ENCODE measurements around the gene SLC8B1.

SLC8B1 gene

DNA sequence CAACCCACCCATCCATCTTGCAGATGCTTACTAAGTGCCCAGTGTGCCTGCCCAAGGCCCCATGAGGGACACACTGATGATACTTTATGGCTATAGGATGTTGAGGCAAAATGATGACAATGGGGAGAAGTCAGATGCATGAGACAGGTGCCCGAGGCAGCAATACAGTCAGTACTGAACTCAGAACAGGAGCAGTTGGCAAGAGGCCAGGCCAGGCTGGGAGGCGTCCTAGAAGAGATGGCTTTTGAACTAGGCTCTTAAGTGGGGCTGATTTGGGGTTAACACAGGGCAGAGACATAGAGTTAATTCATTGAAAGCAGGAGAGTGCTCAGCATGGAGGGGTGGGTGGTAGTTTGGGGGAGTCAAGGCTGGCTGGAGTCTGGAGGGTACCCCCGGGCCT, 39.1 kb upstream of the SLC8B1 start:
- Mint-ChIP-seq H3K4me3 (no peak overlapping the region), H3K27ac (no peak overlapping the region), H3K9me3 (no peaks in the 10 kb centered on the region), H3K27me3 (ENCODE audit: low read depth, poor library complexity) (no peaks in the 10 kb centered on the region), H3K4me1 (no peaks in the 10 kb centered on the region), H3K36me3 (ENCODE audit: low read depth) (peaks cover 39% of the 10 kb centered on the region)
- no peak for DNase-seq
- TF ChIP-seq CTCF (IDR thresholded peaks at IDR 0.05): no peak

DNA sequence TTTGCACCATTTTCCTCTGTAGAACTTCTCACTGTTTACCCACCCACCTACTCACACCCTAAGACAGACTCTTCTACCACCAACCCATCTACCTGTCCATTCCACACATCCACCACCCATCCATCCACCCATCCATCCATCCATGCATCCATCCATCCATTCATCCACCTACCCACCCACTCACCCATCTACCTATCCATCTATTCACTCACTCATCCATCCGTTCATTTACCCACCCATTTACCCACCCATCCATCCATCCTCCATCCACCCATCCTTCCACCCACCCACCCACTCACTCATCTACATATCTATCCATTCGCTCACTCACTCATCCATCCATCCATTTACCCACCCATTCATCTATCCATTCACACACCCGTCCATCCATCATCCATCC, 38.5 kb upstream of the SLC8B1 start:
- peaks cover 39% of the 10 kb centered on the region for H3K36me3 Mint-ChIP-seq (ENCODE audit: low read depth)
- H3K4me3 Mint-ChIP-seq: no peak overlapping the region
- no peak overlapping the region for H3K27ac Mint-ChIP-seq
- no peak for TF ChIP-seq CTCF (IDR thresholded peaks at IDR 0.05)
- DNase-seq: no peak
- H3K4me1 Mint-ChIP-seq: no peaks in the 10 kb centered on the region
- no peaks in the 10 kb centered on the region for H3K27me3 Mint-ChIP-seq (ENCODE audit: low read depth, poor library complexity)
- no peaks in the 10 kb centered on the region for H3K9me3 Mint-ChIP-seq

DNA sequence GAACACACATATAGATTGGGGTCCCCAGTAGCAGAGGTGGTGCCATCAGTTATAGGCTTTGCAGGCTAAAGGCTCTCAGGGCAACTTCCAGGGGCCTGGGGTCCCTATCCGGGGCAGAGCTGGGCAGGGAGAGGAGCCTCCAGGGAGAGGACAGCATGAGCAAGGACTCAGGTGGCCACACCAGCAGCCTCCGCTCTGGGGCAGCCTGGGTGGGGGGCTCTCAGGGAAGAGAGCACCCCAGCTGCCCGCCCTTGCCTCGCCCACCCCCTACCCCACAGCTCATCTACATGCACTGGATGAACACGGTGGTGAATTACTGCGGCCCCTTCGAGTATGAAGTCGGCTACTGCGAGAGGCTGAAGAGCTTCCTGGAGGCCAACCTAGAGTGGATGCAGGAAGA, 37.5 kb upstream of the SLC8B1 start:
- no peak for DNase-seq
- no peaks in the 10 kb centered on the region for H3K9me3 Mint-ChIP-seq
- H3K36me3 Mint-ChIP-seq (ENCODE audit: low read depth): peaks cover 35% of the 10 kb centered on the region
- H3K27ac Mint-ChIP-seq: no peak overlapping the region
- H3K4me1 Mint-ChIP-seq: no peaks in the 10 kb centered on the region
- TF ChIP-seq CTCF (IDR thresholded peaks at IDR 0.05): no peak
- H3K4me3 Mint-ChIP-seq: no peak overlapping the region
- no peaks in the 10 kb centered on the region for H3K27me3 Mint-ChIP-seq (ENCODE audit: low read depth, poor library complexity)

DNA sequence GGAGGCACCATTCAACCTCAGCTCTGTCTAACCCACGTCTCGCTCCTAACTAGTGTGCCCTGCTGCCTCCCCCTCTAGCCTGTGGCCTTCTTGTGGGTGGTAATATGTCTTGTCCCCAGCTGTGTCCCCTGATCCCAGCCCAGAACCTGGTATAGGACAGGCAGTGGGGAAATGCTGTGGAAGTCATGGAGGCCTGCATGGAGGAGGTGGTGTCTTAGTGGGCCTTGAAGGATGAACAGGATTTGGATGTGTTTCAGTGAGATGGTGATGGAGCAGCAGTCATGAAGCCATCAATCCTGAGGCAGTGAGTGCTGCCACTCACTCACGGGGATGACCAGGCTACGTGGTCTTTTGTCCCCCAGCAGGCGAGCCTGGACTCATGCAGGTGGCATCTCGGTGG, 36.9 kb upstream of the SLC8B1 start:
- no peaks in the 10 kb centered on the region for H3K4me1 Mint-ChIP-seq
- H3K36me3 Mint-ChIP-seq (ENCODE audit: low read depth): peaks cover 29% of the 10 kb centered on the region
- no peaks in the 10 kb centered on the region for H3K27me3 Mint-ChIP-seq (ENCODE audit: low read depth, poor library complexity)
- no peak for TF ChIP-seq CTCF (IDR thresholded peaks at IDR 0.05)
- H3K4me3 Mint-ChIP-seq: no peak overlapping the region
- no peak for DNase-seq
- no peaks in the 10 kb centered on the region for H3K9me3 Mint-ChIP-seq
- H3K27ac Mint-ChIP-seq: no peak overlapping the region

- Mint-ChIP-seq H3K9me3 (no peaks in the 10 kb centered on the region), H3K4me1 (no peaks in the 10 kb centered on the region), H3K27ac (no peak overlapping the region), H3K36me3 (ENCODE audit: low read depth) (peaks cover 29% of the 10 kb centered on the region), H3K4me3 (no peak overlapping the region), H3K27me3 (ENCODE audit: low read depth, poor library complexity) (no peaks in the 10 kb centered on the region)
- no peak for DNase-seq
- no peak for TF ChIP-seq CTCF (IDR thresholded peaks at IDR 0.05)
Observed at GRCh38 chr12:113370923-113371682, 36.2 kb upstream of the SLC8B1 start.

- no peak for DNase-seq
- H3K9me3 Mint-ChIP-seq: no peaks in the 10 kb centered on the region
- H3K36me3 Mint-ChIP-seq (ENCODE audit: low read depth): peaks cover 17% of the 10 kb centered on the region
- no peak overlapping the region for H3K27ac Mint-ChIP-seq
- H3K27me3 Mint-ChIP-seq (ENCODE audit: low read depth, poor library complexity): peaks cover 2% of the 10 kb centered on the region
- TF ChIP-seq CTCF (IDR thresholded peaks at IDR 0.05): no peak
- no peak overlapping the region for H3K4me3 Mint-ChIP-seq
- H3K4me1 Mint-ChIP-seq: no peaks in the 10 kb centered on the region
Observed at GRCh38 chr12:113369391-113369985, 34.6 kb upstream of the SLC8B1 start.

All from nephron progenitor cell (in vitro differentiated cells).